ENCODE data around the gene NXNL2.

The NXNL2 gene

GRCh38 chr9:88534456-88535225, at the start of gene NXNL2:
Gene NXNL2 (plus strand): TSS chr9:88535178. CDS start chr9:88535435, 257 bp downstream.
- no peak for FAIRE-seq

DNA sequence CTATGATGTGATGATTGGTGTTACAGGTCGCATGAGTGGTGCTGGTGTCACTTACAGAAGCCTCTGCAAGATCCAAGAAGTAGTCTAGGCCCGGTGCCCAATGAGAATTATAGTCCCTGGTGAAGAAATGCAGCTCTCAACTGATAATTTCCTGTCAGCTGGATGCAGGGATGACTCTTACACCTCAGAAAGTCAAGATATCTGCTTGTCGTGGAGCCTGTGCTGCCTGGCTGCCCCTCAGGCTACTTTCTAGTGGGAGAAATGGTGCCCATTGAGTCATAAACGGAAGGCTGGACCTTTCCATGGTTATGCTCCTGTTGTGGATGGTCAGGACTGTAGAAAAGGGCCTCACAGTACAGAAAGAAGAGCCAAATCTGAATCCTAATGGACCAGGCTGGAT, 46.8 kb upstream of the NXNL2 start:
- FAIRE-seq = no peak

GRCh38 chr9:88494983-88495721, 39.8 kb upstream of the NXNL2 start:
- FAIRE-seq = no peak

- FAIRE-seq = no peak
These were observed 37.8 kb upstream of the NXNL2 start for GRCh38 chr9:88497224-88497623.

- FAIRE-seq = no peak
These were observed 36.1 kb upstream of the NXNL2 start for GRCh38 chr9:88498880-88499279.

GRCh38 chr9:88501086-88501485, 33.9 kb upstream of the NXNL2 start:
- no peak for FAIRE-seq

DNA sequence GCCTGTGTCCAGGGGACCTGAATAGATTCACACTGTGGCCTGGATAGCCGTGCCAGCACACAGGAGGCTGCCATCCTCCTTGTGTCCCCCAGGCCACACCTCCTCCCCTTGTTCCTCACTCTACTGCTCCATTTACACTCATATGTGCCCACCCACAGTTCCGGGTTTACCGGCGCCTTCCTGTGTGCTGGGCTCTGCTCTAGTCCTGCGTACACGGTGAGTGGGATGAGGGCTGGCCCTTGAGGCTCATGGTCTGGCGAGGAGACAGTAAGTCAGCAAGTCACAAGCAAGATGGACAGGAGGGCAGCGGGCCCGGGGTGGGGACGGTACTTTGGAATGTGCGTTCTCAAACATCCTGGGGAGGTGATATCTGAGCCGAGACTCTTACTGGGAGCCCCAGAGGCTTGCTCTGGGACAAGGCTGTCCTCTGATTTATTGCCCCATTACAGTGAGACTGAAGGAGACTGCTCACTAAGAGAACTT, 32.4 kb upstream of the NXNL2 start:
- no peak for FAIRE-seq

DNA sequence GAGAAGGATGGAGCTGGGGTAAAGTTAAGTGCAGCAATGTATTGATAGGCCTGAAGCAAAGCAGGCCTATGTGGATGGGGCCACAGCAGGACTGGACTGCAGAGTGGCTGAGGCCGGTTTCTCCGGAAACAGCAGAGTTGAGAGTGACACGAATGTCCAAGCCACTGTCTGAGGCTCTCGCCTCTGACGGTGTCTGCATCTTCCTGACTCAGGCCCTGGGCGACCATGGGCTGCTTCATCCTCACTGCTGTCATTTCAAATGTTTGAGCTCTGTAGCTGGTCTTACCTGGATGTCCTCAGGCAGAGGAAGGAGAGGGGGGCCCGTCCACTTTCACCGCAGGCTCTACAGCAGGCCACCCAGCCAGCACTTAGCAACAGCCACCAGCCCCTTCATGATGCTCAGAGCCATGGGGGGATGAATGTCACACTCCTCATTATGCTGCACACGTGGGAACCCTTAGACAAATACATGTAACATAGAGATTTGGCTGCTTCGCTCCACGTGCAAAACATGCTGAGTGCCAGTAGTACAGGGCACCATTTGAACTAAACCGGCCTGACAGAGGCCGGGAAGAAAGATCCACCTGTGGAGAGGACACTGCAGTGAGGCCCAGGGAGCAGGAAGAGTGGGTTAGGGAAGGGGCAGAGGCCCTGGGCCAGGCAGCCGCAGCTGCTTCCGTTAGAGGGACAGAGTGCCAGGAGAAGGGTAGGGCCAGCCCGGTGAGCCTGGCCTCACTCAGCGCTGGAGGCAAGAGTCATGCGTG, 31.7 kb upstream of the NXNL2 start:
- no peak for FAIRE-seq

- FAIRE-seq = no peak
These were observed 30.9 kb upstream of the NXNL2 start for GRCh38 chr9:88503845-88504764.

GRCh38 chr9:88508326-88508725, 26.7 kb upstream of the NXNL2 start:
- no peak for FAIRE-seq

DNA sequence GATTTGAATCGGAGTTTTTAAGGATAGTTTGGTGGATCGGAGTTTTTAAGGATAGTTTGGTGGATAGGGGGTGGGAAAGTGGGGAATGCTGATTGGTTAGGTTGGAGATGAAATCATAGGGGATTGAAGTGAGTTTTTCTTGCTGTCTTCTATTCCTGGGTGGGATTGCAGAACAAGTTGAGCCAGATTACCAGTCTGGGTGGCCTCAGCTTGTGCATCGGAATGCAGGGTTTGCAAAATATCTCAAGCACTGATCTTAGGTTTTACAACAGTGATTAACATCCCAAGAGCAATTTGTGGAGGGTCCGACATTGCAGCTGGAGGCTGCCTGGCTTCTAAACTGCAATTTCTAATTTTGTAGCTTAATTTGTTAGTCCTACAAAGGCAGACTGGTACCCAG, 23.1 kb upstream of the NXNL2 start:
- FAIRE-seq = no peak

GRCh38 chr9:88514247-88514646, 20.7 kb upstream of the NXNL2 start:
- no peak for FAIRE-seq

DNA sequence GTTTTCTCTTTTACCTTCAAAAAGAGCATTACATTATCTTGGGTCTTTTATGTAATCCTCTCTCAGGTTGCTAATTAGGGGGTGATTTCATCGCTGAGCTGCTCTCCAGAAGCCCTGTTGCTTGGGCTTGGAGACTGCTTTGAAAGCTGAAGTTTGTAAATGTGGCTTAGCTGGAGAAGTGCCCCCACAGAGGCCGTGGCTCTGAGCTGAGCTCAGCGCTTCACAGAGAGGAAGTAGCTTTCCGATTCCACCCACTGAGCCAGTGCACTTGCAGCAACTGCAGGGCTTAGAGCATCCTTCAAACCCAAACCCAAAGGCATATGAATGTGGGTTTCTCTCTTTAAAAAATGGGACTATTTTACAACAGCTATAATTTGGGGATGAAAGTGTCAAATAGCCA, 13.7 kb upstream of the NXNL2 start:
- no peak for FAIRE-seq

DNA sequence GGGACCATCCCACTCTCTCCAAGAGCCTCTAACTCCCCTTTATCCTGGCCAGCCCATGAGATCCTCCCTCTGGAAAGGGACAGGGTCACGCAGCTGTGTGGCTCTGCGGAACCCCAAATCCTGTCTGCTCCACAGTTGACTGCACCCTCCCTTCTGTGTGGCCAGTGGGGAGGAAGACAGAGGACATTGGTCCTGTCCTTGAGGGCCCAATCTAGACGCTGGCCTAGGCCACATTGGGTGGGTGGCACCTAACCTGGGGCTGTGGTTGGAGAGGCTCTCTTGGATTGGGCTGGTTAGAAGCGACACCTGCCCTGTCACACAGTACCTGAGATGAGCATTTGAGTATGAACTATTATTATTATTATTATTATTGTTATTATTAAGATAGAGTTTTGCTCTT, 12.6 kb upstream of the NXNL2 start:
- FAIRE-seq = no peak

DNA sequence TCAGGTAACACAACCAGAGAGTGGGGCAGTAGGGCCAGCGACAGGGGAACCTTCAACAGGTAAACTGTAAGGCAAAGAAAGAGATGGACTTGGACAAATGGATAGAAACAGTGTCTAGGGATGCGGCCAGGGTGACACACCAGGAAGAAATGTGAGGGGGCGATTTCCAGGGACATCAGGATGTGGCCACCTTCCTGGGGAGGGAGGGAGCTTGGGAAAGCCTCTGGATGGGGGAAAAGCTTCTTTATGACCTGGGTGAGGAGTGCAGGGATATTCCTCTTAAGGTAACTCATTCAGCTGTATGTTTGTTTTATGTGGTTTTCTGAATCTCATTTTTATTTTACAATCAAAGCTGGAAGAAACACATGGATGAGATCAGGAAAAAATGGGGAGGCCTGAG, 11.9 kb upstream of the NXNL2 start:
- peak; percentile 82 for FAIRE-seq

DNA sequence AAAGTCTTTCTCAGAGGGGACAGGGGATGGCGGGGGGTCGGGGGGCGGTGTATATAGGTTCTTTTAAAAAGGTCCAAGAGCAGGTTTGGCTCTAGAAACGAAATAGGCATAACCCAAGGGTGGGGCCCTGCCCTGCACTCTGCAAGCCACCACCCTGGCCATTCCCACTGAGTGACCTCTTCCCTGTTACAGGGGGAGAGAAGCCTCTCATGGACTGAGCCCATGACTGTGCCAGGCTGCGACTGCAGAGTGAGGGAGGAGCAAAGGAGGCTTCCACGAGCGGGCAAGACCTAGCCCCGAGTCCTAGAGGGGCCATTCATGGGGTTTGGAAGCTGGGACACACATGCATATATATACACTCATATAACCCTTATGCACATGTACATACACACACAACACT, 10.1 kb upstream of the NXNL2 start:
- FAIRE-seq = no peak

GRCh38 chr9:88527618-88528017, 7.4 kb upstream of the NXNL2 start:
- no peak for FAIRE-seq

GRCh38 chr9:88528080-88528790, 6.7 kb upstream of the NXNL2 start:
- no peak for FAIRE-seq

- FAIRE-seq = no peak
These were observed 5.5 kb upstream of the NXNL2 start for GRCh38 chr9:88529496-88529895.

DNA sequence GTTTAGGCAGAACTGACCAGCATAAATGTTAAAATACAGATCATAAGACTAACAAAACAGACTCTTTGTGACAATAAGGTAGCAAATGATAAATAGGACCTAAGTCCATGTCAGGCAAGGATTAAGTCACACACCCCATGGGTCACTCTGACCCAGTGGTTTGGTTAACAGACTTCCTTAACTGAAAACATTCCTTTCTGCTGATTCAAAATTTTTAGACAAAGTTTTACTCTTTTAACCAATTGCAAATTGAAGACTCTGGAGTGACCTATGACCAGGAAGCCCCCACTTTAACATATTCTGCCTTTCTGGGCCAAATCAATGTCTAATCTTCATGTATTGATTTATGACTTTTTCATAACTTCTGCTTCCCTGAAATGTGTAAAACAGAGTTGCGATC, 4.9 kb upstream of the NXNL2 start:
- peak; percentile 100 for FAIRE-seq

DNA sequence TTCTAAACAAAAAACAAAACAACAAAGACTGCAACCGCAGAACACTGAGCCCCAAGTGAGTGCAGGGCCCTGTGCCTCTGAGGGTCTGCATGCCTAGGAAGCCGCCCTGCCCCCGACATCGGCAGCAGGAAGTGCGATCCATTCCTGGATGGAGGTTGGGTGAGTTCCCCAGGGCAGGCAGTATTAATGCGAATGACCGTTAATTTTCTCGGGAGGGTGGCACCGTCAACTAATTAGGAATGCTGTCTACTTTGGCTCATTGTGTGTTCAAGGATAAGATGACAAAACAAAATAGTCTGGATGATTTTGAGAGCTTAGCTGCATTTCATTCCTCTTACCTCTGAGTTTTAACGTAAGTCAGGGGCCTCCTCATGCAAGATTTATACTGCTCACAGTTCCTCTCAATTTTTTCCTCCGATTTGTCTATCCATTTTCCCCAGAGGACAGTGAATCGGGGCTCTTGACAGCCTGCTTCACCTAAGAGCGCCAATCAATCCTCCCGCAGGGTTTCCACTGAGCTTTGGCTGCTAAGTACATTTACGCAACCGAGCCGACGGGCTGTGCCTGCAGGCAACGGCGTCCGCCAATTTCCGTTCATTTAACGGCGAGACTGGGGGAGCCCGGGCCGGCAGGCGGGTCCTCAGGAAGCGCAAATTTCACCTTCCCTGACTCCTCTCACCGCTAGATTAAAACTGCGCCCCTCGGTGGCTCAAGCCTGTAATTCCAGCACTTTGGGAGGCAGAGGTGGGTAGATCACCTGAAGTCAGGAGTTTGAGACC, 2.9 kb upstream of the NXNL2 start:
- FAIRE-seq = no peak

Measured in endometrium (tissue), 2 donors.